ENCODE data around the gene CCNJ.

CCNJ gene

GRCh38 chr10:96075977-96076376, 32.6 kb downstream of the CCNJ start:
- H3K9ac ChIP-seq (ENCODE audit: low read depth, low read length, poor library complexity, severe bottlenecking) = no peak overlapping the region
- H3K4me2 ChIP-seq (ENCODE audit: low read depth, low read length, poor library complexity, severe bottlenecking) = no peak overlapping the region
- no peaks in the 10 kb centered on the region for H3K9me3 ChIP-seq (ENCODE audit: insufficient read depth, low read depth, low read length)
- H3F3A ChIP-seq (ENCODE audit: low read depth) = no peaks in the 10 kb centered on the region
- no peak for TF ChIP-seq EZH2phosphoT487 (IDR thresholded peaks at IDR 0.05; ENCODE audit: borderline replicate concordance)
- TF ChIP-seq CTCF (conservative IDR thresholded peaks at IDR 0.05; ENCODE audit: low read length) = no peak
- H3K4me1 ChIP-seq (ENCODE audit: insufficient read depth, low read length, poor library complexity, severe bottlenecking) = peaks cover 23% of the 10 kb centered on the region
- no peaks in the 10 kb centered on the region for H3K9me2 ChIP-seq (replicated peaks; ENCODE audit: low read depth, low read length)
- no peaks in the 10 kb centered on the region for H3K27me3 ChIP-seq (ENCODE audit: insufficient read depth, low read length, poor library complexity, severe bottlenecking)
- no peak overlapping the region for H3K4me3 ChIP-seq (ENCODE audit: low read length, poor library complexity, severe bottlenecking)
- H3K36me3 ChIP-seq (ENCODE audit: insufficient read depth, low read length) = no peaks in the 10 kb centered on the region
- no peak overlapping the region for H2AFZ ChIP-seq (ENCODE audit: low read length)
- no peaks in the 10 kb centered on the region for H3K79me2 ChIP-seq (ENCODE audit: insufficient read depth, low read length)
- H4K20me1 ChIP-seq (ENCODE audit: insufficient read depth, low read length, poor library complexity, severe bottlenecking) = no peaks in the 10 kb centered on the region

GRCh38 chr10:96077156-96077555, 33.8 kb downstream of the CCNJ start:
- Histone ChIP-seq H3K4me3 (ENCODE audit: low read length, poor library complexity, severe bottlenecking) (no peak overlapping the region), H3K36me3 (ENCODE audit: insufficient read depth, low read length) (no peaks in the 10 kb centered on the region), H3K79me2 (ENCODE audit: insufficient read depth, low read length) (no peaks in the 10 kb centered on the region), H2AFZ (ENCODE audit: low read length) (no peak overlapping the region), H3K9me2 (replicated peaks; ENCODE audit: low read depth, low read length) (no peaks in the 10 kb centered on the region), H3K4me2 (ENCODE audit: low read depth, low read length, poor library complexity, severe bottlenecking) (no peak overlapping the region), H3K9ac (ENCODE audit: low read depth, low read length, poor library complexity, severe bottlenecking) (no peak overlapping the region), H3K9me3 (ENCODE audit: insufficient read depth, low read depth, low read length) (no peaks in the 10 kb centered on the region), H4K20me1 (ENCODE audit: insufficient read depth, low read length, poor library complexity, severe bottlenecking) (no peaks in the 10 kb centered on the region), H3K4me1 (ENCODE audit: insufficient read depth, low read length, poor library complexity, severe bottlenecking) (peaks cover 23% of the 10 kb centered on the region), H3F3A (ENCODE audit: low read depth) (no peaks in the 10 kb centered on the region), H3K27me3 (ENCODE audit: insufficient read depth, low read length, poor library complexity, severe bottlenecking) (no peaks in the 10 kb centered on the region)
- TF ChIP-seq CTCF (conservative IDR thresholded peaks at IDR 0.05; ENCODE audit: low read length) = no peak
- TF ChIP-seq EZH2phosphoT487 (IDR thresholded peaks at IDR 0.05; ENCODE audit: borderline replicate concordance) = no peak

- no peaks in the 10 kb centered on the region for H3K4me1 ChIP-seq (ENCODE audit: insufficient read depth, low read length, poor library complexity, severe bottlenecking)
- H3K9me2 ChIP-seq (replicated peaks; ENCODE audit: low read depth, low read length) = no peaks in the 10 kb centered on the region
- no peaks in the 10 kb centered on the region for H3K27me3 ChIP-seq (ENCODE audit: insufficient read depth, low read length, poor library complexity, severe bottlenecking)
- H3K9me3 ChIP-seq (ENCODE audit: insufficient read depth, low read depth, low read length) = no peaks in the 10 kb centered on the region
- H3K4me2 ChIP-seq (ENCODE audit: low read depth, low read length, poor library complexity, severe bottlenecking) = no peak overlapping the region
- TF ChIP-seq EZH2phosphoT487 (IDR thresholded peaks at IDR 0.05; ENCODE audit: borderline replicate concordance) (no peak), CTCF (conservative IDR thresholded peaks at IDR 0.05; ENCODE audit: low read length) (no peak)
- no peaks in the 10 kb centered on the region for H3F3A ChIP-seq (ENCODE audit: low read depth)
- H4K20me1 ChIP-seq (ENCODE audit: insufficient read depth, low read length, poor library complexity, severe bottlenecking) = no peaks in the 10 kb centered on the region
- no peak overlapping the region for H2AFZ ChIP-seq (ENCODE audit: low read length)
- H3K79me2 ChIP-seq (ENCODE audit: insufficient read depth, low read length) = no peaks in the 10 kb centered on the region
- H3K9ac ChIP-seq (ENCODE audit: low read depth, low read length, poor library complexity, severe bottlenecking) = no peak overlapping the region
- no peaks in the 10 kb centered on the region for H3K36me3 ChIP-seq (ENCODE audit: insufficient read depth, low read length)
- no peak overlapping the region for H3K4me3 ChIP-seq (ENCODE audit: low read length, poor library complexity, severe bottlenecking)
These were observed 38.8 kb downstream of the CCNJ start for GRCh38 chr10:96082153-96082552.
